COLO668 (cell line): ENCODE data around the gene ZNF146.
"Not testable (repeated sequence)": the region's sequence is repeated elsewhere in the genome, so short reads cannot be mapped to it uniquely, and the experiment has no call there.

Experiments used
- DNase-seq: peaks from one replicate; lab custom pipeline; 2025; ENCODE audit not compliant: unreplicated experiment; lab: John Stamatoyannopoulos, UW

Gene ZNF146

DNA sequence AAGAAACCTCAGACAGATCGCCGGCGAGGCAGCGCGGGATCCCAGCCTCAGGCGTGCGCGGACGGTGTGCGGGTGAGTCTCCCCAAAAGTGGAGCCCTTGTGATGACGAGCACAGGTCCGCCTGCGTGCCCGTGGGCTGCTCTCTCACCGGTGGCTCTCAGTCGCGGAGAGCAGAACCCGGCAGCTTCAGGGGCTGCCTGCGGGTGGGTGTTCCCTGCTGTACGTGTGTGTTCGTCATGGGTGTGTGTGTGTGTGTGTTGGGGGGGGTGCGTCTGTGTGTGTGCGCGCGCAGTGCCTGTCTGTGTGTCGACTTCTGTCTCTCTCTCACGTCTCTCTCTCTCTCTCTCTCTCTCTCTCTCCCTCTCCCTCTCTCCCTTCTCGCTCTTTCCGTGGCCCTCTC lies 54.4 kb downstream of the ZNF146 start:
- DNase-seq: not testable (repeated sequence)
